H9 (cell line): Measurements from ENCODE around the gene IL17RE. TPM values are rescaled to one million over a fixed set of nuclear protein-coding genes. Genes with fewer than 3 reads are reported as not detected.
A peak's percentile ranks its signal among the peaks of the same experiment; 100 is the strongest.

Experiments used
- DNase-seq: peaks from one replicate; pipeline ENCODE4 v3.0.0-alpha.2; 2017
- H2AFZ ChIP-seq: one replicate; pipeline ENCODE4 v1.6.1; 2013; ENCODE audit warnings: mild to moderate bottlenecking, low read length, control low read depth, moderate library complexity
- H2AK5ac ChIP-seq: 2 replicates; pipeline ENCODE4 v1.6.1; 2013; ENCODE audit warnings: low read length, control low read depth, mixed read lengths; ENCODE audit not compliant: insufficient read length
- H2BK120ac ChIP-seq: one replicate; pipeline ENCODE4 v1.6.1; 2013; ENCODE audit warnings: low read depth, mild to moderate bottlenecking, low read length, control low read depth, inconsistent platforms; ENCODE audit not compliant: poor library complexity, severe bottlenecking
- H2BK12ac ChIP-seq: 2 replicates; pipeline ENCODE4 v1.6.1; 2013; ENCODE audit warnings: low read length, control low read depth, mixed read lengths, low read depth; ENCODE audit not compliant: insufficient read length
- H2BK15ac ChIP-seq: 2 replicates; pipeline ENCODE4 v1.6.1; 2013; ENCODE audit warnings: low read depth, low read length, control low read depth
- H2BK20ac ChIP-seq: one replicate; pipeline ENCODE4 v1.6.1; 2013; ENCODE audit warnings: low read depth, mild to moderate bottlenecking, low read length, control low read depth, inconsistent platforms; ENCODE audit not compliant: poor library complexity, severe bottlenecking
- H2BK5ac ChIP-seq: 2 replicates; pipeline ENCODE4 v1.6.1; 2013; ENCODE audit warnings: low read length, control low read depth, mixed read lengths; ENCODE audit not compliant: insufficient read length
- H3K14ac ChIP-seq: 2 replicates; pipeline ENCODE4 v1.6.1; 2013; ENCODE audit warnings: low read length, control low read depth; ENCODE audit not compliant: insufficient read depth
- H3K18ac ChIP-seq: 2 replicates; pipeline ENCODE4 v1.6.1; 2013; ENCODE audit warnings: low read depth, mild to moderate bottlenecking, mixed read lengths, low read length, control low read depth; ENCODE audit not compliant: insufficient read length
- H3K23ac ChIP-seq: 2 replicates; pipeline ENCODE4 v1.6.1; 2013; ENCODE audit warnings: low read length, control low read depth, mixed read lengths, low read depth; ENCODE audit not compliant: insufficient read length
- H3K23me2 ChIP-seq: 2 replicates; pipeline ENCODE4 v1.6.1; 2013; ENCODE audit warnings: low read depth, mild to moderate bottlenecking, mixed read lengths, low read length, control low read depth; ENCODE audit not compliant: insufficient read length, poor library complexity, severe bottlenecking
- H3K27ac ChIP-seq: 2 replicates; pipeline ENCODE4 v1.5.1; 2013; ENCODE audit warnings: low read length, control low read depth, mixed read lengths, low read depth; ENCODE audit not compliant: insufficient read length
- H3K27me3 ChIP-seq: 2 replicates; pipeline ENCODE4 v1.6.1; 2013; ENCODE audit warnings: low read length, control low read depth, inconsistent platforms; ENCODE audit not compliant: insufficient read depth
- H3K4ac ChIP-seq: 2 replicates; pipeline ENCODE4 v1.6.1; 2013; ENCODE audit warnings: low read depth, mild to moderate bottlenecking, control low read depth, inconsistent platforms, low read length, moderate library complexity
- H3K4me1 ChIP-seq: 2 replicates; pipeline ENCODE4 v1.6.1; 2013; ENCODE audit warnings: low read length, control low read depth, inconsistent platforms; ENCODE audit not compliant: insufficient read depth
- H3K4me2 ChIP-seq: 2 replicates; pipeline ENCODE4 v1.6.1; 2013; ENCODE audit warnings: low read length, control low read depth, mixed read lengths; ENCODE audit not compliant: insufficient read length, insufficient read depth
- H3K56ac ChIP-seq: 2 replicates; pipeline ENCODE4 v1.6.1; 2013; ENCODE audit warnings: low read depth, mild to moderate bottlenecking, mixed read lengths, low read length, control low read depth; ENCODE audit not compliant: insufficient read length
- H3K79me1 ChIP-seq: 2 replicates; pipeline ENCODE4 v1.6.1; 2013; ENCODE audit warnings: low read depth, mild to moderate bottlenecking, moderate library complexity, low read length, control low read depth, inconsistent platforms; ENCODE audit not compliant: insufficient read depth, poor library complexity, severe bottlenecking
- H3K79me2 ChIP-seq: 2 replicates; pipeline ENCODE4 v1.6.1; 2013; ENCODE audit warnings: low read length, control low read depth, inconsistent platforms; ENCODE audit not compliant: insufficient read depth
- H3K9ac ChIP-seq: 2 replicates; pipeline ENCODE4 v1.6.1; 2013; ENCODE audit warnings: low read length, control low read depth, mixed read lengths; ENCODE audit not compliant: insufficient read length; ENCODE audit errors: extremely low read depth
- H3K9me3 ChIP-seq: one replicate; pipeline ENCODE4 v1.6.1; 2013; ENCODE audit warnings: low read depth, low read length, inconsistent platforms; ENCODE audit not compliant: control insufficient read depth
- H3T11ph ChIP-seq: one replicate; pipeline ENCODE4 v1.6.1; 2013; ENCODE audit warnings: mild to moderate bottlenecking, low read length, control low read depth, inconsistent platforms
- H4K20me1 ChIP-seq: one replicate; pipeline ENCODE4 v1.6.1; 2013; ENCODE audit not compliant: control insufficient read depth, insufficient read length, insufficient read depth
- H4K5ac ChIP-seq: 2 replicates; pipeline ENCODE4 v1.6.1; 2013; ENCODE audit warnings: low read depth, mild to moderate bottlenecking, mixed read lengths, low read length, control low read depth; ENCODE audit not compliant: insufficient read length
- H4K8ac ChIP-seq: replicated peaks from 2 replicates; pipeline ENCODE4 v1.6.1; 2013; ENCODE audit warnings: low read length, control low read depth, mixed read lengths, low read depth; ENCODE audit not compliant: insufficient read length
- H4K91ac ChIP-seq: 2 replicates; pipeline ENCODE4 v1.6.1; 2013; ENCODE audit warnings: low read depth, mild to moderate bottlenecking, moderate library complexity, mixed read lengths, low read length, control low read depth; ENCODE audit not compliant: insufficient read length
- H3K27ac Mint-ChIP-seq, 3 experiments: 2 replicates in 2 of 3; 3 replicates in 1 of 3; pipeline ENCODE4 v1.8.0; 2020 to 2021; ENCODE audit warnings: mixed read lengths in 3 of 3, mild to moderate bottlenecking in 1 of 3, moderate library complexity in 1 of 3
- H3K27me3 Mint-ChIP-seq: 2 replicates; pipeline ENCODE4 v1.8.0; 2021; ENCODE audit warnings: low read depth, mild to moderate bottlenecking, moderate library complexity, mixed read lengths
- H3K36me3 Mint-ChIP-seq, 3 experiments: 2 replicates in 2 of 3; 3 replicates in 1 of 3; pipeline ENCODE4 v1.8.0; 2020 to 2021; ENCODE audit warnings: low read depth in 3 of 3, mixed read lengths in 3 of 3; ENCODE audit not compliant: insufficient read depth in 1 of 3
- H3K4me1 Mint-ChIP-seq, 2 experiments: 2 replicates each; pipeline ENCODE4 v1.8.0; 2020; ENCODE audit warnings: mixed read lengths in 2 of 2
- H3K4me3 Mint-ChIP-seq, 2 experiments: 2 replicates in 1 of 2; 3 replicates in 1 of 2; pipeline ENCODE4 v1.8.0; 2020 to 2021; ENCODE audit warnings: mild to moderate bottlenecking in 2 of 2, mixed read lengths in 2 of 2, moderate library complexity in 1 of 2
- H3K9me3 Mint-ChIP-seq, 2 experiments: 2 replicates in 1 of 2; 3 replicates in 1 of 2; pipeline ENCODE4 v1.8.0; 2020; ENCODE audit warnings: mild to moderate bottlenecking in 2 of 2, mixed read lengths in 2 of 2, moderate library complexity in 1 of 2
- WGBS: extraction: QIAGEN DNeasy Blood & Tissue Kit; methylation state at CpG from one replicate; pipeline ENCODE4 v1.1.7; 2013; ENCODE audit warnings: missing lambda C conversion rate, low lambda C conversion rate, mixed read lengths; ENCODE audit not compliant: insufficient read length; ENCODE audit errors: extremely low coverage; 5-methylcytosine and 5-hydroxymethylcytosine counted together
- total RNA-seq: library from RNA; stranded (reverse); gene quantifications from 2 replicates; pipeline ENCODE4 v1.2.1, GENCODE V29; 2021
- TF ChIP-seq, protein P1 (sequence below): fragments of 200-600 bp; sonication (generic); conservative IDR thresholded peaks from 3 replicates; pipeline ENCODE4 v1.8.0; 2021; ENCODE audit warnings: antibody characterized with exemption, mild to moderate bottlenecking

IL17RE gene
- total RNA-seq, 1 experiment from 2014 or later, result 2.1 TPM

DNA sequence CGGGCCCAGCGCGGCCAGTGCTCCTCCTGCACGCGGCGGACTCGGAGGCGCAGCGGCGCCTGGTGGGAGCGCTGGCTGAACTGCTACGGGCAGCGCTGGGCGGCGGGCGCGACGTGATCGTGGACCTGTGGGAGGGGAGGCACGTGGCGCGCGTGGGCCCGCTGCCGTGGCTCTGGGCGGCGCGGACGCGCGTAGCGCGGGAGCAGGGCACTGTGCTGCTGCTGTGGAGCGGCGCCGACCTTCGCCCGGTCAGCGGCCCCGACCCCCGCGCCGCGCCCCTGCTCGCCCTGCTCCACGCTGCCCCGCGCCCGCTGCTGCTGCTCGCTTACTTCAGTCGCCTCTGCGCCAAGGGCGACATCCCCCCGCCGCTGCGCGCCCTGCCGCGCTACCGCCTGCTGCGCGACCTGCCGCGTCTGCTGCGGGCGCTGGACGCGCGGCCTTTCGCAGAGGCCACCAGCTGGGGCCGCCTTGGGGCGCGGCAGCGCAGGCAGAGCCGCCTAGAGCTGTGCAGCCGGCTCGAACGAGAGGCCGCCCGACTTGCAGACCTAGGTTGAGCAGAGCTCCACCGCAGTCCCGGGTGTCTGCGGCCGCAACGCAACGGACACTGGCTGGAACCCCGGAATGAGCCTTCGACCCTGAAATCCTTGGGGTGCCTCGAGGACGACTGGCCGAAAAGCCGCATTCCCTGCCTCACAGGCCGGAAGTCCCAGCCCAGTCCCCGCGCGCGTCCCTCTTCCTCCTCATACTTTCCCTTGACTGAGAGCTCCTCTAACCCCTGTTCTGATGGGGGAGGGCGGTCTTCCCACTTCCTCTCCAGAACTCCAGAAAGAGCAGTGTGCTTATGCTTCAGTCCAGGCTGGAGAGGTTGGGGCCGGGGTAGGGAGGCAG lies 12.8 kb downstream of the IL17RE start:
- peak; percentile 64 for DNase-seq
- Histone ChIP-seq H3K4me2 (peak overlapping the region; percentile 76), H3K79me1 (no peaks in the 10 kb centered on the region), H2BK20ac (no peak overlapping the region), H3T11ph (no peak overlapping the region), H3K23ac (no peak overlapping the region), H3K4ac (no peak overlapping the region), H4K20me1 (no peaks in the 10 kb centered on the region), H4K91ac (no peak overlapping the region), H3K14ac (peak overlapping the region; percentile 74), H4K5ac (no peak overlapping the region), H2AFZ (peak overlapping the region; percentile 49), H2BK5ac (no peak overlapping the region), H3K18ac (no peak overlapping the region), H3K27ac (no peak overlapping the region), H3K27me3 (no peaks in the 10 kb centered on the region; the same call in 1 of the 2 replicates), H4K8ac (no peak overlapping the region), H2BK15ac (no peak overlapping the region), H2AK5ac (no peak overlapping the region), H3K23me2 (peaks cover 15% of the 10 kb centered on the region), H2BK120ac (no peak overlapping the region), H3K79me2 (no peaks in the 10 kb centered on the region), H2BK12ac (no peak overlapping the region), H3K9ac (peak overlapping the region; percentile 17), H3K56ac (no peak overlapping the region), H3K4me1 (peaks cover 4% of the 10 kb centered on the region; the same call in 1 of the 2 replicates), H3K9me3 (no peaks in the 10 kb centered on the region)
- peaks cover 0 to 5% (median 0%) of the 10 kb centered on the region in 3 experiments; a peak in 1 of 7 replicates for H3K36me3 Mint-ChIP-seq
- peaks cover 15 to 27% of the 10 kb centered on the region in 2 experiments for H3K4me1 Mint-ChIP-seq
- TF ChIP-seq, protein P1, sequence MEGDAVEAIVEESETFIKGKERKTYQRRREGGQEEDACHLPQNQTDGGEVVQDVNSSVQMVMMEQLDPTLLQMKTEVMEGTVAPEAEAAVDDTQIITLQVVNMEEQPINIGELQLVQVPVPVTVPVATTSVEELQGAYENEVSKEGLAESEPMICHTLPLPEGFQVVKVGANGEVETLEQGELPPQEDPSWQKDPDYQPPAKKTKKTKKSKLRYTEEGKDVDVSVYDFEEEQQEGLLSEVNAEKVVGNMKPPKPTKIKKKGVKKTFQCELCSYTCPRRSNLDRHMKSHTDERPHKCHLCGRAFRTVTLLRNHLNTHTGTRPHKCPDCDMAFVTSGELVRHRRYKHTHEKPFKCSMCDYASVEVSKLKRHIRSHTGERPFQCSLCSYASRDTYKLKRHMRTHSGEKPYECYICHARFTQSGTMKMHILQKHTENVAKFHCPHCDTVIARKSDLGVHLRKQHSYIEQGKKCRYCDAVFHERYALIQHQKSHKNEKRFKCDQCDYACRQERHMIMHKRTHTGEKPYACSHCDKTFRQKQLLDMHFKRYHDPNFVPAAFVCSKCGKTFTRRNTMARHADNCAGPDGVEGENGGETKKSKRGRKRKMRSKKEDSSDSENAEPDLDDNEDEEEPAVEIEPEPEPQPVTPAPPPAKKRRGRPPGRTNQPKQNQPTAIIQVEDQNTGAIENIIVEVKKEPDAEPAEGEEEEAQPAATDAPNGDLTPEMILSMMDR, result peak; percentile 31; the same call in 2 of the 3 replicates
- H3K9me3 Mint-ChIP-seq, result no peaks in the 10 kb centered on the region; a peak in 2 of 5 replicates
- H3K4me3 Mint-ChIP-seq, result peak overlapping the region; percentile 70 to 80
- H3K27ac Mint-ChIP-seq, result peak overlapping the region in 1 of 3 experiments; percentile 75; a peak in 1 of 7 replicates
- WGBS, result no CpG with 5 or more reads among the region's 99 CpGs
- H3K27me3 Mint-ChIP-seq, result peaks cover 17% of the 10 kb centered on the region
